Mammary epithelial cell (primary cell): Measurements from ENCODE around the gene GJA8.

Experiments
- EZH2 ChIP-seq: IDR thresholded peaks from 2 replicates; pipeline ENCODE4 v1.6.1; 2012; ENCODE audit warnings: low read length, inconsistent platforms, borderline replicate concordance
- TF ChIP-seq, protein P1 (sequence below), 2 donors: IDR thresholded peaks in 1 of 2; conservative IDR thresholded peaks in 1 of 2; 2 replicates each; pipeline ENCODE4 v1.5.1; 2011 to 2012; ENCODE audit warnings: inconsistent platforms in 2 of 2, low read length in 2 of 2, mild to moderate bottlenecking in 2 of 2, control low read depth in 1 of 2, low read depth in 1 of 2; ENCODE audit not compliant: insufficient read depth in 1 of 2; ENCODE audit errors: extremely low read depth in 1 of 2

DNA sequence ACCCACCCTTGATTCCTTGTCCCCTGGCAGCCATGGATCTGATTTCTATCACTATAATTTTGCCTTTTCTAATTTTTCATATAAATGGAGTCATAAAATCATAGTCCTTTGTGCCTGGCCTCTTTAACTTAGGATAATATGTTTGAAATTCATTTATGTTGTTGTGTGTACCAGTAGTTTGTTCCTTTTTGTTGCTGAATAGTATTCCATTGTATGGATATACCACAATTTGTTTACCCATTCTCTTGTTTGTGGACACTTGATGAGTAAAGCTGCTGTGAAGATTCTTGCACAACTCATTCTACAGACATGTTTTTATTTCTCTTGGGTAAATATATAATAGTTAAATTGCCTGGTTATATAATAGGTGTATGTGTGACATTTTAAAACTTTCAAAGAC lies 22.7 kb upstream of the GJA8 start:
- TF ChIP-seq, protein P1, sequence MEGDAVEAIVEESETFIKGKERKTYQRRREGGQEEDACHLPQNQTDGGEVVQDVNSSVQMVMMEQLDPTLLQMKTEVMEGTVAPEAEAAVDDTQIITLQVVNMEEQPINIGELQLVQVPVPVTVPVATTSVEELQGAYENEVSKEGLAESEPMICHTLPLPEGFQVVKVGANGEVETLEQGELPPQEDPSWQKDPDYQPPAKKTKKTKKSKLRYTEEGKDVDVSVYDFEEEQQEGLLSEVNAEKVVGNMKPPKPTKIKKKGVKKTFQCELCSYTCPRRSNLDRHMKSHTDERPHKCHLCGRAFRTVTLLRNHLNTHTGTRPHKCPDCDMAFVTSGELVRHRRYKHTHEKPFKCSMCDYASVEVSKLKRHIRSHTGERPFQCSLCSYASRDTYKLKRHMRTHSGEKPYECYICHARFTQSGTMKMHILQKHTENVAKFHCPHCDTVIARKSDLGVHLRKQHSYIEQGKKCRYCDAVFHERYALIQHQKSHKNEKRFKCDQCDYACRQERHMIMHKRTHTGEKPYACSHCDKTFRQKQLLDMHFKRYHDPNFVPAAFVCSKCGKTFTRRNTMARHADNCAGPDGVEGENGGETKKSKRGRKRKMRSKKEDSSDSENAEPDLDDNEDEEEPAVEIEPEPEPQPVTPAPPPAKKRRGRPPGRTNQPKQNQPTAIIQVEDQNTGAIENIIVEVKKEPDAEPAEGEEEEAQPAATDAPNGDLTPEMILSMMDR (conservative IDR thresholded peaks at IDR 0.05 in 1 of 2, IDR thresholded peaks at IDR 0.05 in 1 of 2; ENCODE audit: extremely low read depth in 1 of 2, insufficient read depth in 1 of 2, low read depth in 1 of 2, low read length in 2 of 2): no peak
- no peak for TF ChIP-seq EZH2
